OCI-LY3 (cell line): ENCODE results near the gene IFNA1.

Experiments used
- EZH2phosphoT487 ChIP-seq: fragments of 200-600 bp; shearing (Covaris generic); IDR thresholded peaks from 2 replicates; pipeline ENCODE4 v1.6.1; 2018; ENCODE audit warnings: antibody characterized with exemption, mixed run types, low read depth
- TF ChIP-seq, protein P1 (sequence below): fragments of 200-600, 300-600 bp; sonication (generic); IDR thresholded peaks from 2 replicates; pipeline ENCODE4 v1.5.1; 2014; ENCODE audit warnings: antibody characterized with exemption, low read length, low read depth

DNA sequence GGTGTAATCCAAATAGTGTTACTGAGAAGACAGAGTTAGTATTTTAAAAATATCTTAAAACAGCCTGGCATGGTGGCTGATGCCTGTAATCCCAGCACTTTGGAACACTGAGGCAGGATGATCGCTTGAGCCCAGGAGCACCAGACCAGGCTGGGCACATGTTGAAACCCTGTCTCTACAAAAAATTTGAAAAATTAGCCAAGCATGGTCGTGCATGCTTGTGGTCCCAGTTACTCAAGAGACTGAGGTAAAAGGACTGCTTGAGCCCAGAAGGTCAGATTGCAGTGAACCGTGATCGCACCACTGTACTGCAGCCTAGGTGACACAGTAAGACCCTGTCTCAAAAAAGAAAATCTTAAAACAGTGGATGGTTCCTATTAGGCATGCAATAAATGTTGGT, 12.4 kb downstream of the IFNA1 start:
- TF ChIP-seq, protein P1, sequence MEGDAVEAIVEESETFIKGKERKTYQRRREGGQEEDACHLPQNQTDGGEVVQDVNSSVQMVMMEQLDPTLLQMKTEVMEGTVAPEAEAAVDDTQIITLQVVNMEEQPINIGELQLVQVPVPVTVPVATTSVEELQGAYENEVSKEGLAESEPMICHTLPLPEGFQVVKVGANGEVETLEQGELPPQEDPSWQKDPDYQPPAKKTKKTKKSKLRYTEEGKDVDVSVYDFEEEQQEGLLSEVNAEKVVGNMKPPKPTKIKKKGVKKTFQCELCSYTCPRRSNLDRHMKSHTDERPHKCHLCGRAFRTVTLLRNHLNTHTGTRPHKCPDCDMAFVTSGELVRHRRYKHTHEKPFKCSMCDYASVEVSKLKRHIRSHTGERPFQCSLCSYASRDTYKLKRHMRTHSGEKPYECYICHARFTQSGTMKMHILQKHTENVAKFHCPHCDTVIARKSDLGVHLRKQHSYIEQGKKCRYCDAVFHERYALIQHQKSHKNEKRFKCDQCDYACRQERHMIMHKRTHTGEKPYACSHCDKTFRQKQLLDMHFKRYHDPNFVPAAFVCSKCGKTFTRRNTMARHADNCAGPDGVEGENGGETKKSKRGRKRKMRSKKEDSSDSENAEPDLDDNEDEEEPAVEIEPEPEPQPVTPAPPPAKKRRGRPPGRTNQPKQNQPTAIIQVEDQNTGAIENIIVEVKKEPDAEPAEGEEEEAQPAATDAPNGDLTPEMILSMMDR: no peak
- no peak for TF ChIP-seq EZH2phosphoT487
